Calu3 (cell line): ENCODE results near the gene ASXL1. TPM values are rescaled to one million over a fixed set of nuclear protein-coding genes. Genes with fewer than 3 reads are reported as not detected.
A peak's percentile ranks its signal among the peaks of the same experiment; 100 is the strongest.

Experiments used
- BruUV-seq: library from RNA; stranded (reverse); fragments of 400-500 nt; replicated peaks from 2 replicates; lab custom pipeline; 2021; lab: Mats Ljungman, UMichigan
- CTCF ChIA-PET: fragments of 300-600 bp; sonication (Branson Sonifier 250); formaldehyde crosslinking; loops from one replicate; lab custom pipeline; 2022; ENCODE audit warnings: antibody characterized with exemption; lab: Charles Lee
- DNase-seq: peaks from one replicate; pipeline ENCODE4 v3.0.0; 2022
- H3K27ac Mint-ChIP-seq: one replicate; pipeline ENCODE4 v1.8.0; 2022; ENCODE audit warnings: mixed read lengths; ENCODE audit not compliant: unreplicated experiment
- H3K27me3 Mint-ChIP-seq: one replicate; pipeline ENCODE4 v1.8.0; 2022; ENCODE audit warnings: mixed read lengths; ENCODE audit not compliant: unreplicated experiment
- H3K36me3 Mint-ChIP-seq: one replicate; pipeline ENCODE4 v1.8.0; 2022; ENCODE audit warnings: mild to moderate bottlenecking, moderate library complexity, mixed read lengths; ENCODE audit not compliant: insufficient read depth, unreplicated experiment
- H3K4me1 Mint-ChIP-seq: one replicate; pipeline ENCODE4 v1.8.0; 2022; ENCODE audit warnings: mild to moderate bottlenecking, low read depth, mixed read lengths; ENCODE audit not compliant: unreplicated experiment
- H3K4me3 Mint-ChIP-seq: one replicate; pipeline ENCODE4 v1.8.0; 2022; ENCODE audit warnings: mild to moderate bottlenecking, low read depth, moderate library complexity, mixed read lengths; ENCODE audit not compliant: unreplicated experiment
- H3K9me3 Mint-ChIP-seq: one replicate; pipeline ENCODE4 v1.8.0; 2022; ENCODE audit warnings: low read depth, mixed read lengths; ENCODE audit not compliant: unreplicated experiment
- intact Hi-C: fragments of 100-400 bp; cut with micrococcal nuclease; formaldehyde crosslinking; loops from one replicate; pipeline ENCODE4 v1.10.0; 2022; ENCODE audit not compliant: unreplicated experiment
- total RNA-seq: library from RNA; stranded (reverse); gene quantifications from 2 replicates; pipeline ENCODE4 v1.2.3, GENCODE V29; 2022
- TF ChIP-seq, protein P1 (sequence below): fragments of 200-600 bp; IDR thresholded peaks from one replicate; pipeline ENCODE4 v1.8.0; 2022; ENCODE audit warnings: antibody characterized with exemption; ENCODE audit not compliant: unreplicated experiment

The ASXL1 gene
- total RNA-seq, 1 experiment from 2014 or later: 120 TPM

DNA sequence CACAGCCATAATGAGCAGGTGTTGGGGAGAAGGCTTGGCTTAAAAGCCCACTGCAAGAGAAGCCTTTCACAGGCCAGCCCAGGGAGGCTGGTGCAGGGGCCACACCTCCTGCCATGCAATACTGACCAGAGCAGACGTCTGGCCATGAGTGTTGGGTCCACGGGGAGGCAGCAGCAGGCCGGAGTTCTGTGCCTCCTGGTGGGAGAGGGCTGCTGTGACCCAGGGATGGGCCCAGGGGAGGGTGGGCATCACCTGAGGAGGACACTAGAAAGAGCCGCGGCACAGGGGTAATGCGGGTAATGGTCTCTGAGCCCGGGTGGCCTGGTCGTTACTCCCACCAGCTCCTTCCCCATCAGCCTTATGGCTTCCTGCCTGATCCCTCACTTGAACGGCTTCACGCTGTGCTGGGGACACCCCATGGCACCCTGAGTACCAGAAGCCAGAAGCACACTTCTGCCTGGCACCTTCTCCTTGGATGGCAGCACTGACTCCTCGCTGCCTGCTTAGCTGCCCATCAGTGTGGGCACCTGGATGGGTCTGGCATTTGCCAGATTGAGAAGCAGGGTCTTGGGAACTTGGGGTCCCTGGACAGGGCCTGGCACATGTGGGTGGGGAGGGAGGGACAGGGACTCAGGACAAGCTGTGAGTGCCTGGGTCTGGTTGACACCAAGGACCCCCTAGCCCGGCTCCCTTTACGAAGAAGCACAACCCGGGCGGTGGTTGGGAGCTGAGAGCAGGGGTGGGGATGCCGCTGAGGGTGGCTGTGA, 108.8 kb downstream of the ASXL1 start:
- H3K4me1 Mint-ChIP-seq: peaks cover 52% of the 10 kb centered on the region
- no peak for DNase-seq

GRCh38 chr20:32467506-32468312, 109.6 kb downstream of the ASXL1 start:
- CTCF ChIA-PET: interaction anchor here (0.6 to 1.3 kb wide), 2 partner anchors 17 to 31 kb away, joined by 6 to 7 read pairs; no protein-coding TSS in a partner anchor
- H3K9me3 Mint-ChIP-seq: no peaks in the 10 kb centered on the region
- H3K4me3 Mint-ChIP-seq: peak overlapping the region; percentile 14
- peak overlapping the region; percentile 35 for H3K27ac Mint-ChIP-seq
- DNase-seq: no peak
- no TSS peak for BruUV-seq
- peaks cover 59% of the 10 kb centered on the region for H3K4me1 Mint-ChIP-seq
- peaks cover 67% of the 10 kb centered on the region for H3K36me3 Mint-ChIP-seq
- intact Hi-C loops: no loop called here
- no peaks in the 10 kb centered on the region for H3K27me3 Mint-ChIP-seq
- TF ChIP-seq, protein P1, sequence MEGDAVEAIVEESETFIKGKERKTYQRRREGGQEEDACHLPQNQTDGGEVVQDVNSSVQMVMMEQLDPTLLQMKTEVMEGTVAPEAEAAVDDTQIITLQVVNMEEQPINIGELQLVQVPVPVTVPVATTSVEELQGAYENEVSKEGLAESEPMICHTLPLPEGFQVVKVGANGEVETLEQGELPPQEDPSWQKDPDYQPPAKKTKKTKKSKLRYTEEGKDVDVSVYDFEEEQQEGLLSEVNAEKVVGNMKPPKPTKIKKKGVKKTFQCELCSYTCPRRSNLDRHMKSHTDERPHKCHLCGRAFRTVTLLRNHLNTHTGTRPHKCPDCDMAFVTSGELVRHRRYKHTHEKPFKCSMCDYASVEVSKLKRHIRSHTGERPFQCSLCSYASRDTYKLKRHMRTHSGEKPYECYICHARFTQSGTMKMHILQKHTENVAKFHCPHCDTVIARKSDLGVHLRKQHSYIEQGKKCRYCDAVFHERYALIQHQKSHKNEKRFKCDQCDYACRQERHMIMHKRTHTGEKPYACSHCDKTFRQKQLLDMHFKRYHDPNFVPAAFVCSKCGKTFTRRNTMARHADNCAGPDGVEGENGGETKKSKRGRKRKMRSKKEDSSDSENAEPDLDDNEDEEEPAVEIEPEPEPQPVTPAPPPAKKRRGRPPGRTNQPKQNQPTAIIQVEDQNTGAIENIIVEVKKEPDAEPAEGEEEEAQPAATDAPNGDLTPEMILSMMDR: no peak

More for the DNA sequence above, 108.8 kb downstream of the ASXL1 start:
- peak overlapping the region; percentile 54 for H3K4me3 Mint-ChIP-seq
- peak overlapping the region; percentile 94 for H3K27ac Mint-ChIP-seq
- CTCF ChIA-PET: interaction anchor here (1.3 to 2.6 kb wide), 2 partner anchors 8 to 18 kb away, joined by 7 to 19 read pairs; no protein-coding TSS in a partner anchor
- no peaks in the 10 kb centered on the region for H3K27me3 Mint-ChIP-seq
- peaks cover 64% of the 10 kb centered on the region for H3K36me3 Mint-ChIP-seq
- BruUV-seq: no TSS peak
- TF ChIP-seq, protein P1: no peak
- no peaks in the 10 kb centered on the region for H3K9me3 Mint-ChIP-seq
- intact Hi-C loops: no loop called here

- intact Hi-C loops: no loop called here
- BruUV-seq: no TSS peak
- H3K4me3 Mint-ChIP-seq: no peak overlapping the region
- no peaks in the 10 kb centered on the region for H3K9me3 Mint-ChIP-seq
- H3K27me3 Mint-ChIP-seq: no peaks in the 10 kb centered on the region
- no peak for DNase-seq
- CTCF ChIA-PET: interaction anchor here (0.7 to 1.3 kb wide), 2 partner anchors 17 to 154 kb away, joined by 6 to 7 read pairs; no protein-coding TSS in a partner anchor
- TF ChIP-seq, protein P1: no peak
- peaks cover 67% of the 10 kb centered on the region for H3K36me3 Mint-ChIP-seq
- H3K4me1 Mint-ChIP-seq: peaks cover 64% of the 10 kb centered on the region
- H3K27ac Mint-ChIP-seq: peak overlapping the region; percentile 35
Observed at GRCh38 chr20:32468313-32468640, 110.1 kb downstream of the ASXL1 start.

GRCh38 chr20:32468860-32469259, 110.7 kb downstream of the ASXL1 start:
- Mint-ChIP-seq H3K4me1 (peaks cover 70% of the 10 kb centered on the region), H3K4me3 (no peak overlapping the region), H3K27ac (no peak overlapping the region), H3K9me3 (no peaks in the 10 kb centered on the region), H3K36me3 (peaks cover 73% of the 10 kb centered on the region), H3K27me3 (no peaks in the 10 kb centered on the region)
- CTCF ChIA-PET: interaction anchor here (0.7 kb wide), 1 partner anchor 154 kb away, joined by 6 read pairs; no protein-coding TSS in a partner anchor
- DNase-seq: no peak
- intact Hi-C loops: no loop called here
- BruUV-seq: no TSS peak
- TF ChIP-seq, protein P1: no peak
